SK-N-MC (cell line): ENCODE measurements around the gene PTK7.

Experiments used
- EZH2 ChIP-seq: fragments of 200-600 bp; sonication (generic); IDR thresholded peaks from one replicate; pipeline ENCODE4 v1.6.1; 2017; ENCODE audit warnings: antibody characterized with exemption
- POLR2AphosphoS5 ChIP-seq: IDR thresholded peaks from 2 replicates; pipeline ENCODE4 v1.6.1; 2012; ENCODE audit warnings: mild to moderate bottlenecking, low read depth, low read length, borderline replicate concordance

GRCh38 chr6:43172104-43173007, 96.2 kb downstream of the PTK7 start:
- TF ChIP-seq POLR2AphosphoS5 (no peak), EZH2 (no peak)
